BLaER1 (cell line): ENCODE data around the gene PRKAG2.
A peak's percentile ranks its signal among the peaks of the same experiment; 100 is the strongest.

Experiments used
- H3K27ac ChIP-seq: shearing (Covaris generic); formaldehyde crosslinking; 2 replicates; pipeline ENCODE4 v1.8.1; 2022
- H3K27me3 ChIP-seq: shearing (Covaris generic); formaldehyde crosslinking; 2 replicates; pipeline ENCODE4 v1.8.1; 2022
- H3K36me3 ChIP-seq: shearing (Covaris generic); formaldehyde crosslinking; 2 replicates; pipeline ENCODE4 v1.8.1; 2022
- H3K4me1 ChIP-seq: shearing (Covaris generic); formaldehyde crosslinking; 2 replicates; pipeline ENCODE4 v1.8.1; 2022
- H3K4me2 ChIP-seq: shearing (Covaris generic); formaldehyde crosslinking; 2 replicates; pipeline ENCODE4 v1.8.1; 2022
- H3K4me3 ChIP-seq: shearing (Covaris generic); formaldehyde crosslinking; 2 replicates; pipeline ENCODE4 v1.8.1; 2022
- H3K9ac ChIP-seq: shearing (Covaris generic); formaldehyde crosslinking; 2 replicates; pipeline ENCODE4 v1.8.1; 2022
- H3K9me3 ChIP-seq: shearing (Covaris generic); formaldehyde crosslinking; 2 replicates; pipeline ENCODE4 v1.8.1; 2022
- H4K20me1 ChIP-seq: shearing (Covaris generic); formaldehyde crosslinking; 2 replicates; pipeline ENCODE4 v1.8.1; 2022
- Cebpa-rat ChIP-seq: shearing (Covaris generic); IDR thresholded peaks from 2 replicates; pipeline ENCODE4 v1.8.1; 2022

PRKAG2 gene

GRCh38 chr7:151508991-151509390, 367.9 kb downstream of the PRKAG2 start:
- H3K27ac ChIP-seq = no peak overlapping the region
- peaks cover 86% of the 10 kb centered on the region for H3K36me3 ChIP-seq
- no peak overlapping the region for H3K4me3 ChIP-seq
- no peak for TF ChIP-seq Cebpa-rat
- H3K27me3 ChIP-seq = no peaks in the 10 kb centered on the region
- H3K9me3 ChIP-seq = peaks cover 80% of the 10 kb centered on the region
- H3K4me2 ChIP-seq = 0 out of 2 replicates have a peak overlapping the region, but pooled peaks have one; percentile 12
- no peak overlapping the region for H3K9ac ChIP-seq
- H4K20me1 ChIP-seq = peaks cover 100% of the 10 kb centered on the region
- H3K4me1 ChIP-seq = peaks cover 20% of the 10 kb centered on the region; the same call in 1 of the 2 replicates

GRCh38 chr7:151507806-151508205, 369.1 kb downstream of the PRKAG2 start:
- TF ChIP-seq Cebpa-rat = no peak
- Histone ChIP-seq H3K27ac (no peak overlapping the region), H3K9me3 (peaks cover 80% of the 10 kb centered on the region)

GRCh38 chr7:151506901-151507382, 370.0 kb downstream of the PRKAG2 start:
- no peak overlapping the region for H3K4me3 ChIP-seq
- no peak overlapping the region for H3K4me2 ChIP-seq
- H3K36me3 ChIP-seq = peaks cover 84% of the 10 kb centered on the region
- H3K27me3 ChIP-seq = no peaks in the 10 kb centered on the region
- H3K9ac ChIP-seq = no peak overlapping the region
- peaks cover 80% of the 10 kb centered on the region for H3K9me3 ChIP-seq
- H3K27ac ChIP-seq = no peak overlapping the region
- TF ChIP-seq Cebpa-rat = no peak
- peaks cover 100% of the 10 kb centered on the region for H4K20me1 ChIP-seq
- peaks cover 20% of the 10 kb centered on the region; the same call in 1 of the 2 replicates for H3K4me1 ChIP-seq

More at GRCh38 chr7:151507806-151508205, 369.1 kb downstream of the PRKAG2 start:
- Histone ChIP-seq H3K9ac (no peak overlapping the region), H3K36me3 (peaks cover 84% of the 10 kb centered on the region), H3K4me1 (peaks cover 20% of the 10 kb centered on the region; the same call in 1 of the 2 replicates), H3K4me3 (no peak overlapping the region), H3K4me2 (no peak overlapping the region), H3K27me3 (no peaks in the 10 kb centered on the region), H4K20me1 (peaks cover 100% of the 10 kb centered on the region)
